HepG2 (cell line): ENCODE data around the gene SLC38A2. TPM values are rescaled to one million over a fixed set of nuclear protein-coding genes. Genes with fewer than 3 reads are reported as not detected.

Experiments
- EEA1 ChIP-seq: sonication (generic); formaldehyde crosslinking; IDR thresholded peaks from 2 replicates; pipeline ENCODE4 v1.5.1; 2020; ENCODE audit warnings: mild to moderate bottlenecking, missing genetic modification reagents, borderline replicate concordance
- GLI4 ChIP-seq: sonication (generic); formaldehyde crosslinking; IDR thresholded peaks from 2 replicates; pipeline ENCODE4 v1.5.1; 2020; ENCODE audit warnings: missing genetic modification reagents, mild to moderate bottlenecking, moderate library complexity, borderline replicate concordance
- KAT8 ChIP-seq: IDR thresholded peaks from 2 replicates; pipeline ENCODE4 v1.6.1; 2016; ENCODE audit warnings: missing genetic modification reagents, missing compliant biosample characterization
- KDM1A ChIP-seq: IDR thresholded peaks from 2 replicates; pipeline ENCODE4 v1.6.1; 2016; ENCODE audit warnings: missing compliant biosample characterization
- LCORL ChIP-seq, 2 experiments: fragments of 450-650 bp in 1 of 2; sonication (generic) in 1 of 2; formaldehyde crosslinking in 1 of 2; IDR thresholded peaks; 2 replicates each; pipeline versions ENCODE4 v1.5.0 to v1.6.1; 2017 to 2020; ENCODE audit warnings: antibody characterized with exemption in 1 of 2, missing genetic modification reagents in 1 of 2
- MEF2D ChIP-seq: sonication (generic); formaldehyde crosslinking; IDR thresholded peaks from 2 replicates; pipeline ENCODE4 v1.5.1; 2020; ENCODE audit warnings: mild to moderate bottlenecking, missing genetic modification reagents
- NFRKB ChIP-seq: fragments of 450-650 bp; IDR thresholded peaks from 2 replicates; pipeline ENCODE4 v1.6.1; 2017
- PHF21A ChIP-seq: sonication (generic); formaldehyde crosslinking; IDR thresholded peaks from 2 replicates; pipeline ENCODE4 v1.5.0; 2020; ENCODE audit warnings: mild to moderate bottlenecking, missing genetic modification reagents
- POLR2G ChIP-seq: fragments of 200-400 bp; formaldehyde crosslinking; IDR thresholded peaks from 2 replicates; pipeline ENCODE4 v1.6.1; 2018; ENCODE audit warnings: mild to moderate bottlenecking, low read depth, low read length, moderate library complexity
- SALL1 ChIP-seq: sonication (generic); formaldehyde crosslinking; IDR thresholded peaks from 2 replicates; pipeline ENCODE4 v1.8.0; 2022; ENCODE audit warnings: mild to moderate bottlenecking, missing genetic modification reagents
- SNAI1 ChIP-seq: sonication (generic); formaldehyde crosslinking; IDR thresholded peaks from 2 replicates; pipeline ENCODE4 v1.5.0; 2020; ENCODE audit warnings: mild to moderate bottlenecking, missing genetic modification reagents, borderline replicate concordance
- SRSF9 ChIP-seq: fragments of 200-400 bp; formaldehyde crosslinking; IDR thresholded peaks from 2 replicates; pipeline ENCODE4 v1.6.1; 2018; ENCODE audit warnings: borderline replicate concordance, mild to moderate bottlenecking, low read depth, low read length; ENCODE audit not compliant: insufficient read depth, poor library complexity, severe bottlenecking
- TBL1XR1 ChIP-seq: fragments of 150-350 bp; IDR thresholded peaks from 2 replicates; pipeline ENCODE4 v1.6.1; 2014; ENCODE audit warnings: borderline replicate concordance, low read length; ENCODE audit not compliant: partially characterized antibody
- TEAD3 ChIP-seq: optimal IDR thresholded peaks from 2 replicates; pipeline ENCODE3; 2016; ENCODE audit warnings: borderline replicate concordance
- ZNF30 ChIP-seq: sonication (generic); formaldehyde crosslinking; IDR thresholded peaks from 2 replicates; pipeline ENCODE4 v1.5.0; 2020; ENCODE audit warnings: mild to moderate bottlenecking, missing genetic modification reagents
- ZNF501 ChIP-seq: sonication (generic); formaldehyde crosslinking; IDR thresholded peaks from 2 replicates; pipeline ENCODE4 v1.5.1; 2020; ENCODE audit warnings: mild to moderate bottlenecking, moderate library complexity, missing genetic modification reagents
- ZNF773 ChIP-seq: sonication (generic); formaldehyde crosslinking; IDR thresholded peaks from 2 replicates; pipeline ENCODE4 v1.4.0; 2020; ENCODE audit warnings: missing genetic modification reagents, borderline replicate concordance
- ZNF891 ChIP-seq: sonication (generic); formaldehyde crosslinking; IDR thresholded peaks from 2 replicates; pipeline ENCODE4 v1.5.0; 2020; ENCODE audit warnings: mild to moderate bottlenecking, missing genetic modification reagents
- polyA plus RNA-seq, 8 experiments: library from polyadenylated mRNA; depleted of rRNA in 3 of 8; stranded (reverse) in 7 of 8; unstranded in 1 of 8; fragments of >200 nt; fragmentation: Illumina TruSeq in 4 of 8; extraction: Trizol in 4 of 8; gene quantifications; 2 replicates each; pipeline versions ENCODE4 v1.2.1 to v1.2.3, GENCODE V29; 2011 to 2016; ENCODE audit warnings: low read depth in 4 of 8, missing spikeins in 1 of 8, mixed read lengths in 1 of 8; ENCODE audit not compliant: insufficient read depth in 1 of 8
- total RNA-seq, 5 experiments: library from RNA; depleted of rRNA; stranded (reverse); fragments of >200 nt; fragmentation: Illumina TruSeq; extraction: Trizol; gene quantifications; 2 replicates each; pipeline ENCODE4 v1.2.3, GENCODE V29; 2016; ENCODE audit warnings: low read depth in 1 of 5
- TF ChIP-seq, protein P1 (sequence below): IDR thresholded peaks from 2 replicates; pipeline ENCODE4 v1.6.1; 2016; ENCODE audit warnings: missing compliant biosample characterization, missing genetic modification reagents, borderline replicate concordance
- TF ChIP-seq, protein P2 (sequence below): sonication (generic); formaldehyde crosslinking; IDR thresholded peaks from 2 replicates; pipeline ENCODE4 v1.4.0; 2020; ENCODE audit warnings: mild to moderate bottlenecking, missing genetic modification reagents
- TF ChIP-seq, protein P3 (sequence below): sonication (generic); formaldehyde crosslinking; IDR thresholded peaks from 2 replicates; pipeline ENCODE4 v1.4.0; 2020; ENCODE audit warnings: missing genetic modification reagents, borderline replicate concordance

Gene SLC38A2
- total and polyA plus RNA-seq, 2 of the 13 experiments (the other 11 are each of a cell fraction or from before 2014, with no cell fraction given) = 368 to 880 TPM

DNA sequence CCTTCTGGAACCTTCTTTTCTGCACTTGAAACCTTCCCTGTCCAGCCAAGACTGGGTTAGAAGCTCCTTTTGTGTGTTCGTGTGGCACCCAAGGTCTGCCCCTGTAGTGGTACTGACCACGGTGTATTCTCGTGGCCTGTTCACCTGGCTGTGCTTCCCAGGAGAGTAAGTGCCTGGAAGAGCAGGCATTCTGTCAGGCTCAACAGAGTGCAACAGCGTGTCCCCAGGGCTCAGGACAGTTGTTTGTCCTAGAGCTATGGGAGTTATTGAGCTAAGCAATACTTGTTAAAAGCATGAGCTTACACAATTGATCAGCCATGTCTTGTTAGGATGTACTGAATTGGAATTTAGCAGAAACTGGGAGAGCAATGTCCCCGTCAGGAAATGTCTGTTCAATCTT lies 12.9 kb upstream of the SLC38A2 start (continued):
- no peak for TF ChIP-seq ZNF891
- no peak for TF ChIP-seq TBL1XR1
- TF ChIP-seq EEA1 (CRISPR knock-in tag) = no peak
- no peak for TF ChIP-seq ZNF30
- TF ChIP-seq SRSF9 = no peak
- peak; percentile 47; the same call in 1 of the 2 replicates for TF ChIP-seq ZNF501 (CRISPR knock-in tag)
- peak; percentile 42; the same call in 1 of the 2 replicates for TF ChIP-seq MEF2D (CRISPR knock-in tag)
- TF ChIP-seq, protein P1, sequence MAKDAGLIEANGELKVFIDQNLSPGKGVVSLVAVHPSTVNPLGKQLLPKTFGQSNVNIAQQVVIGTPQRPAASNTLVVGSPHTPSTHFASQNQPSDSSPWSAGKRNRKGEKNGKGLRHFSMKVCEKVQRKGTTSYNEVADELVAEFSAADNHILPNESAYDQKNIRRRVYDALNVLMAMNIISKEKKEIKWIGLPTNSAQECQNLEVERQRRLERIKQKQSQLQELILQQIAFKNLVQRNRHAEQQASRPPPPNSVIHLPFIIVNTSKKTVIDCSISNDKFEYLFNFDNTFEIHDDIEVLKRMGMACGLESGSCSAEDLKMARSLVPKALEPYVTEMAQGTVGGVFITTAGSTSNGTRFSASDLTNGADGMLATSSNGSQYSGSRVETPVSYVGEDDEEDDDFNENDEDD (CRISPR knock-in tag) = 0 out of 2 replicates have a peak, but pooled peaks have one; percentile 28
- TF ChIP-seq NFRKB = no peak
- peak; percentile 36; the same call in 1 of the 2 replicates for TF ChIP-seq PHF21A (CRISPR knock-in tag)
- no peak for TF ChIP-seq LCORL (IDR thresholded peaks at IDR 0.05)
- TF ChIP-seq LCORL (CRISPR knock-in tag; IDR thresholded peaks at IDR 0.05) = no peak
- TF ChIP-seq KAT8 (CRISPR knock-in tag) = no peak
- TF ChIP-seq, protein P2, sequence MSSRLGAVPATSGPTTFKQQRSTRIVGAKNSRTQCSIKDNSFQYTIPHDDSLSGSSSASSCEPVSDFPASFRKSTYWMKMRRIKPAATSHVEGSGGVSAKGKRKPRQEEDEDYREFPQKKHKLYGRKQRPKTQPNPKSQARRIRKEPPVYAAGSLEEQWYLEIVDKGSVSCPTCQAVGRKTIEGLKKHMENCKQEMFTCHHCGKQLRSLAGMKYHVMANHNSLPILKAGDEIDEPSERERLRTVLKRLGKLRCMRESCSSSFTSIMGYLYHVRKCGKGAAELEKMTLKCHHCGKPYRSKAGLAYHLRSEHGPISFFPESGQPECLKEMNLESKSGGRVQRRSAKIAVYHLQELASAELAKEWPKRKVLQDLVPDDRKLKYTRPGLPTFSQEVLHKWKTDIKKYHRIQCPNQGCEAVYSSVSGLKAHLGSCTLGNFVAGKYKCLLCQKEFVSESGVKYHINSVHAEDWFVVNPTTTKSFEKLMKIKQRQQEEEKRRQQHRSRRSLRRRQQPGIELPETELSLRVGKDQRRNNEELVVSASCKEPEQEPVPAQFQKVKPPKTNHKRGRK (CRISPR knock-in tag) = no peak
- peak; percentile 48 for TF ChIP-seq TEAD3 (CRISPR knock-in tag)
- no peak for TF ChIP-seq GLI4 (CRISPR knock-in tag)
- TF ChIP-seq, protein P3, sequence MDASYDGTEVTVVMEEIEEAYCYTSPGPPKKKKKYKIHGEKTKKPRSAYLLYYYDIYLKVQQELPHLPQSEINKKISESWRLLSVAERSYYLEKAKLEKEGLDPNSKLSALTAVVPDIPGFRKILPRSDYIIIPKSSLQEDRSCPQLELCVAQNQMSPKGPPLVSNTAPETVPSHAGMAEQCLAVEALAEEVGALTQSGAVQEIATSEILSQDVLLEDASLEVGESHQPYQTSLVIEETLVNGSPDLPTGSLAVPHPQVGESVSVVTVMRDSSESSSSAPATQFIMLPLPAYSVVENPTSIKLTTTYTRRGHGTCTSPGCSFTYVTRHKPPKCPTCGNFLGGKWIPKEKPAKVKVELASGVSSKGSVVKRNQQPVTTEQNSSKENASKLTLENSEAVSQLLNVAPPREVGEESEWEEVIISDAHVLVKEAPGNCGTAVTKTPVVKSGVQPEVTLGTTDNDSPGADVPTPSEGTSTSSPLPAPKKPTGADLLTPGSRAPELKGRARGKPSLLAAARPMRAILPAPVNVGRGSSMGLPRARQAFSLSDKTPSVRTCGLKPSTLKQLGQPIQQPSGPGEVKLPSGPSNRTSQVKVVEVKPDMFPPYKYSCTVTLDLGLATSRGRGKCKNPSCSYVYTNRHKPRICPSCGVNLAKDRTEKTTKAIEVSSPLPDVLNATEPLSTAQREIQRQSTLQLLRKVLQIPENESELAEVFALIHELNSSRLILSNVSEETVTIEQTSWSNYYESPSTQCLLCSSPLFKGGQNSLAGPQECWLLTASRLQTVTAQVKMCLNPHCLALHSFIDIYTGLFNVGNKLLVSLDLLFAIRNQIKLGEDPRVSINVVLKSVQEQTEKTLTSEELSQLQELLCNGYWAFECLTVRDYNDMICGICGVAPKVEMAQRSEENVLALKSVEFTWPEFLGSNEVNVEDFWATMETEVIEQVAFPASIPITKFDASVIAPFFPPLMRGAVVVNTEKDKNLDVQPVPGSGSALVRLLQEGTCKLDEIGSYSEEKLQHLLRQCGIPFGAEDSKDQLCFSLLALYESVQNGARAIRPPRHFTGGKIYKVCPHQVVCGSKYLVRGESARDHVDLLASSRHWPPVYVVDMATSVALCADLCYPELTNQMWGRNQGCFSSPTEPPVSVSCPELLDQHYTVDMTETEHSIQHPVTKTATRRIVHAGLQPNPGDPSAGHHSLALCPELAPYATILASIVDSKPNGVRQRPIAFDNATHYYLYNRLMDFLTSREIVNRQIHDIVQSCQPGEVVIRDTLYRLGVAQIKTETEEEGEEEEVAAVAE (CRISPR knock-in tag) = 0 out of 2 replicates have a peak, but pooled peaks have one; percentile 43
- no peak for TF ChIP-seq SNAI1 (CRISPR knock-in tag)
- TF ChIP-seq POLR2G = peak; percentile 63; the same call in 1 of the 2 replicates
- TF ChIP-seq KDM1A = no peak
- no peak for TF ChIP-seq ZNF773 (CRISPR knock-in tag)
- TF ChIP-seq SALL1 (CRISPR knock-in tag) = peak; percentile 92
